SK-N-SH treated with all-trans-retinoic acid at 6 μM for 48 hours (cell line): Measurements from ENCODE around the gene SLC44A3.

Experiments used
- ATAC-seq: fragments of 200-7000 bp; cut with Tn5 transposase; 3 replicates; pipeline ENCODE4 v1.9.1; 2020; ENCODE audit warnings: mild to moderate bottlenecking, moderate library complexity
- ARNTL ChIP-seq: fragments of 450-650 bp; formaldehyde crosslinking; IDR thresholded peaks from 2 replicates; pipeline ENCODE4 v1.5.0; 2020; ENCODE audit warnings: low read depth, mild to moderate bottlenecking, moderate library complexity, borderline replicate concordance
- BACH2 ChIP-seq: fragments of 250-450 bp; sonication (Bioruptor Pico); IDR thresholded peaks from 2 replicates; pipeline ENCODE4 v1.9.0; 2021; ENCODE audit warnings: mild to moderate bottlenecking, borderline replicate concordance
- CREB5 ChIP-seq: fragments of 250-450 bp; sonication (Bioruptor Pico); IDR thresholded peaks from 2 replicates; pipeline ENCODE4 v1.5.1; 2020; ENCODE audit warnings: low read depth, mild to moderate bottlenecking, moderate library complexity
- CSRNP3 ChIP-seq: fragments of 250-450 bp; sonication (Bioruptor Pico); IDR thresholded peaks from 2 replicates; pipeline ENCODE4 v1.5.1; 2021; ENCODE audit warnings: mild to moderate bottlenecking, moderate library complexity
- GLIS3 ChIP-seq: fragments of 250-450 bp; sonication (Bioruptor Pico); IDR thresholded peaks from 2 replicates; pipeline ENCODE4 v1.5.0; 2020; ENCODE audit warnings: mild to moderate bottlenecking, moderate library complexity
- ISL1 ChIP-seq: fragments of 250-450 bp; sonication (Bioruptor Pico); IDR thresholded peaks from 2 replicates; pipeline ENCODE4 v2.1.2; 2022; ENCODE audit warnings: mild to moderate bottlenecking, moderate library complexity
- OSR1 ChIP-seq: fragments of 250-450 bp; sonication (Bioruptor Pico); IDR thresholded peaks from 2 replicates; pipeline ENCODE4 v1.8.0; 2022; ENCODE audit warnings: moderate library complexity, mild to moderate bottlenecking, inconsistent platforms
- PATZ1 ChIP-seq: fragments of 250-450 bp; sonication (Bioruptor Pico); IDR thresholded peaks from 2 replicates; pipeline ENCODE4 v1.8.0; 2020; ENCODE audit warnings: mild to moderate bottlenecking, moderate library complexity, borderline replicate concordance
- PPARA ChIP-seq: fragments of 250-450 bp; sonication (Bioruptor Pico); IDR thresholded peaks from 2 replicates; pipeline ENCODE4 v1.5.0; 2020; ENCODE audit warnings: mild to moderate bottlenecking, borderline replicate concordance
- RARB ChIP-seq: fragments of 250-450 bp; sonication (Bioruptor Pico); IDR thresholded peaks from 2 replicates; pipeline ENCODE4 v1.8.0; 2021; ENCODE audit warnings: mild to moderate bottlenecking, moderate library complexity
- TCF4 ChIP-seq: fragments of 250-450 bp; sonication (Bioruptor Pico); IDR thresholded peaks from 2 replicates; pipeline ENCODE4 v1.8.0; 2021; ENCODE audit warnings: mild to moderate bottlenecking, moderate library complexity, borderline replicate concordance
- TOX ChIP-seq: fragments of 250-450 bp; sonication (Bioruptor Pico); IDR thresholded peaks from 2 replicates; pipeline ENCODE4 v1.8.0; 2021; ENCODE audit warnings: mild to moderate bottlenecking, moderate library complexity, borderline replicate concordance
- TSHZ2 ChIP-seq: fragments of 250-450 bp; sonication (Bioruptor Pico); IDR thresholded peaks from 2 replicates; pipeline ENCODE4 v1.5.0; 2020; ENCODE audit warnings: mild to moderate bottlenecking, moderate library complexity
- ZFP30 ChIP-seq: fragments of 450-650 bp; formaldehyde crosslinking; IDR thresholded peaks from 2 replicates; pipeline ENCODE4 v1.5.0; 2022; ENCODE audit warnings: mild to moderate bottlenecking, moderate library complexity
- ZNF565 ChIP-seq: fragments of 450-650 bp; formaldehyde crosslinking; conservative IDR thresholded peaks from 2 replicates; pipeline ENCODE4 v1.5.0; 2020; ENCODE audit warnings: low read depth, mild to moderate bottlenecking, moderate library complexity
- ZNF70 ChIP-seq: fragments of 450-650 bp; formaldehyde crosslinking; IDR thresholded peaks from 2 replicates; pipeline ENCODE4 v1.5.0; 2020; ENCODE audit warnings: mild to moderate bottlenecking, moderate library complexity
- ZNF8 ChIP-seq: fragments of 450-650 bp; formaldehyde crosslinking; IDR thresholded peaks from 2 replicates; pipeline ENCODE4 v1.5.0; 2020; ENCODE audit warnings: mild to moderate bottlenecking, moderate library complexity

The SLC44A3 gene

DNA sequence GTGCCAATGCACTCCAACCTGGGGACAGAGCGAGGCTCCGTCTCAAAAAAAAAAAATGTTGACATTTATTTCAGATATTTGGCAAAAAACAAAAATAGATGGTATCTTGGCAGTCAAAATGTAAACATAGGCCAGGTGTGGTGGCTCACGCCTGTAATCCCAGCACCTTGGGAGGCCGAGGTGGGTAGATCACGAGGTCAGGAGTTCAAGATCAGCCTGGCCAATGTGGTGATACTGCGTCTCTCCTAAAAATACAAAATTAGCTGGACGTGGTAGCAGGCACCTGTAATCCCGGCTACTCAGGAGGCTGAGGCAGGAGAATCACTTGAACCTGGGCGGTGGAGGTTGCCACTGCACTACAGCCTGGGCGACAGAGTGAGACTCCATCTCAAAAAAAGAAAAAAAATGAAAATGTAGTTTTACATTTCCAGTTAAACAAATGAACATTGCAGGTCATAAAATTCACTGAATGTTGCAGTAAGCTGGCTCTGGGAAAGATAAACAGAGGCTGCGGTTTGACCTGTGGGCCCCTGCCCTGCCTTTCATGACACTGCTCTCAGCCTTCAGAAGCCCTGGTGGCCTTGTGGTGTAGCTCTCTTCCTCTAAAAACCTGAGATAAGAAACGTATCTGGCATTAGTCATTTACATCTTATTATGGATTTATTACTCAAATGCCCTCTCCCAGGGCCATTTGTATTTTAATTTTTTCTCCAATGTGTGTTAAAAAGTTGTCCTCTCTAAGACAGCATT lies 12.2 kb upstream of the SLC44A3 start:
- ATAC-seq: no peak
- TF ChIP-seq ARNTL (CRISPR knock-in tag) (no peak), CREB5 (CRISPR knock-in tag) (no peak), GLIS3 (CRISPR knock-in tag) (no peak), ZNF70 (CRISPR knock-in tag) (0 out of 2 replicates have a peak, but pooled peaks have one; percentile 30), ZNF8 (no peak)
- TF ChIP-seq, all 23 proteins: peak for 1

DNA sequence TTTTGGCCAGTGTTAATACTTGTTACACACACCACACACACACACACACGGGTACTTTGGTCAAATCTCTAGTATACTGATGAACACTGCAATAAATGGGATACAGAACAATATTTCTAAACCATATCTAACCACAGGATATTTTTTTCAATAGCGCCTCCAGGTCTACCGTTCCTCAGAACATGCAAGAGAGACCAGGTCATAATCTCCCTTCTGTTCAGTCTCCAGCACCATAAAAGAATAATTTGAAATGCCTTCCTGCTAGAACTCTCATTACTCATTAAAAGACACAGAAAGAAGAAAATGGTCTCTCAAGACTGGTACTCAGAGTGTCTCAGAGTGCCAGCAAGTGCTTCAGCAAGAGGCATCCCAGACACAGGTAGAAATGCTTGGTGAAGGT lies 11.5 kb upstream of the SLC44A3 start:
- TF ChIP-seq TSHZ2 (CRISPR knock-in tag) (no peak), RARB (CRISPR knock-in tag) (no peak)
- no peak for ATAC-seq

GRCh38 chr1:94812985-94813384 lies 7.2 kb upstream of the SLC44A3 start:
- no peak for ATAC-seq
- TF ChIP-seq ZNF565 (CRISPR knock-in tag) (no peak), TOX (CRISPR knock-in tag) (no peak), ZFP30 (no peak), ISL1 (CRISPR knock-in tag) (no peak), OSR1 (CRISPR knock-in tag) (no peak), PATZ1 (CRISPR knock-in tag) (no peak), GLIS3 (CRISPR knock-in tag) (no peak), CSRNP3 (CRISPR knock-in tag) (no peak), ZNF70 (CRISPR knock-in tag) (no peak), TCF4 (CRISPR knock-in tag) (no peak), PPARA (CRISPR knock-in tag) (no peak), CREB5 (CRISPR knock-in tag) (no peak)

- TF ChIP-seq BACH2 (CRISPR knock-in tag) (no peak), RARB (CRISPR knock-in tag) (no peak), OSR1 (CRISPR knock-in tag) (no peak)
- no peak for ATAC-seq
These were observed 4.1 kb upstream of the SLC44A3 start for GRCh38 chr1:94816030-94816429.

DNA sequence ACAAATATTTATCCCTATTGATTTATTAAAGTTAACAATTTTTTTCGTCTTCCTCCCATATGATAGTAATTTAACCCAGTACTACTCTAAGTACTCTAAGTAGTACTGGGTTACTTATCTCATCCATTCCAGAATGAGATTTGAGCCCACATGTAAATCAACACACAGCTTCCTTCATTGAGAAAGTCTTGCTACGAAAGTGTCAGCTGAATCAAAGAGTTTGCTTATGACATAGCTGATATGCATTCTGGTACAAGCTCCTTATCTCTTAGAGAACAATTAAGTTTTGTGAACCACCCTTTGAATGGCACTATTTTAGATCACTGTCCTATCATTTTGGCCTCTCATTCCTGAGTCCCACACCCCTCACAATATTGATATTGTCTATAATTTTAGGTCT lies 2.4 kb upstream of the SLC44A3 start:
- TF ChIP-seq ZFP30 (no peak), ZNF8 (no peak), RARB (CRISPR knock-in tag) (no peak)
- no peak for ATAC-seq
